KOPT-K1 (cell line): ENCODE measurements around the gene ZNF664.

ENCODE experiments used
- H3K27ac ChIP-seq: fragments of 200-600 bp; sonication (generic); 2 replicates; pipeline ENCODE4 v1.5.1; 2016; ENCODE audit warnings: antibody characterized with exemption, mild to moderate bottlenecking, low read depth, low read length; ENCODE audit not compliant: poor library complexity, severe bottlenecking
- H3K36me3 ChIP-seq: fragments of 200-600 bp; sonication (generic); 2 replicates; pipeline ENCODE4 v1.5.1; 2017; ENCODE audit warnings: antibody characterized with exemption, mild to moderate bottlenecking, low read length, moderate library complexity; ENCODE audit not compliant: insufficient read depth
- H3K9me3 ChIP-seq: fragments of 200-600 bp; sonication (generic); 2 replicates; pipeline ENCODE4 v1.5.1; 2017; ENCODE audit warnings: antibody characterized with exemption, low read length, mild to moderate bottlenecking; ENCODE audit not compliant: insufficient read depth, poor library complexity, severe bottlenecking

ZNF664 gene

DNA sequence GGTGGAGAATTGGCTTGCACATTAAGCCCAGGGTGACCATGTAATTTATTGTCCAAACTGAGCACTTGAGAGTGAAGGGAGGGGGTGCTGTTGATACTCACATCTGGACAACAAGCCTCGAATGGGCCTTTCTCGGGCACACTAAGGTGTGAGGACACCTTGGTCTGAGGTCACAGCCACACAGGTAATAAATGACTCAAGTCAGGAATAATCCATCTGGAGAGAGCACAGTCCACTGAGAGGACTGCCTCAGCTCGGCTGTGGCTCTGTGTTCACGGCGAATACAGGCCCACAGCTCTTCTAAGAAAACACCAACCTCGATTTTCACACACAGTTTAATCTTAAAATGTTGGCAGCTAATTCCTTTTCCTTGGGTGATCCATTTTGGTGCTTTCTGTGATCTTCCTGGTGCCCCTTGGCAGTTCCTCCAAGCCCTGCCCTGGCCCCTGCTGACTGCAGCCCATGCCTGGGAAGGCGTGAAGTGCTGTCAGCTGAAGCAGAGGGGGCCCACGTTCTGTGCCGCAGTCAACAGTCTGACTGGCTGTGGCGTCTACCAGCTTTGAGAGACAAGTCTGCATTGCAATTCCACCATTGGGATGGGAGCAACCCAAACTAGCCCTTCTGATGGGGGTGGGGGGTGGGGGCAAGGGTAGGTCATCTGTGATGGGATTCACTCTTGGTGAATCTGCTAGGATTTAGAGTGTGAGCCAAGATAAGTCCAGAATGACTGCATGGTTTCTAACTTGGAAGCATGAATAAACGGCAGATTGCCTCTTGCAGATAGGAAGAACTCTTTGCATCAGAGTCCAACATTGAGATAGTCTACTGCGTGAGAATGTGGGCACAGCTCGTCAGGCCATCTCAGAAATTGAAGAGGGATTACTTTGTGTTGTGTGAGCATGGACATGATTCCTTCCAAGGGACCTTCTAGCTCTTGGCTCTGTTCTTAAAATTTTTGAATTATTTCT lies 42.8 kb downstream of the ZNF664 start:
- H3K27ac ChIP-seq = no peak overlapping the region
- peaks cover 42% of the 10 kb centered on the region for H3K36me3 ChIP-seq
- H3K9me3 ChIP-seq = no peaks in the 10 kb centered on the region

DNA sequence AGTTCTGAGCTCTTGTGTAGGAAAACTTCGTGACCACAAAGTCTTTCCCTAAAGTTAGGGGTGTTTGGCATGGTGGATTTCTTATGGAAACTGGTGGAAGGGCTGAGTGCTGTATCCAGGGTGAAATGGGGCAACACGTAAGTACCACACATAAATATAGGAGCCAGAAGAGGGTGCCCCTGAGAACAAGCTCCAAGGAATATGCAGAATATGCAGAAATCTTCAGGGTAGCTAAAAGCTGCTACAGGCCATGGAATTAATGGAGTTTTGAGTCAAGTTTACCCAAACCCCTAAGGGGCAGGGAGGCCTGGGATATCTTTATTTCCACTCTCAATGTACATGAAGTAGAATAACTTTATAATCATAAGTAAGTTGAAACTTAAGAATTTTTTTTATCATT lies 44.0 kb downstream of the ZNF664 start:
- peaks cover 29% of the 10 kb centered on the region for H3K36me3 ChIP-seq
- H3K9me3 ChIP-seq = no peaks in the 10 kb centered on the region
- no peak overlapping the region for H3K27ac ChIP-seq

DNA sequence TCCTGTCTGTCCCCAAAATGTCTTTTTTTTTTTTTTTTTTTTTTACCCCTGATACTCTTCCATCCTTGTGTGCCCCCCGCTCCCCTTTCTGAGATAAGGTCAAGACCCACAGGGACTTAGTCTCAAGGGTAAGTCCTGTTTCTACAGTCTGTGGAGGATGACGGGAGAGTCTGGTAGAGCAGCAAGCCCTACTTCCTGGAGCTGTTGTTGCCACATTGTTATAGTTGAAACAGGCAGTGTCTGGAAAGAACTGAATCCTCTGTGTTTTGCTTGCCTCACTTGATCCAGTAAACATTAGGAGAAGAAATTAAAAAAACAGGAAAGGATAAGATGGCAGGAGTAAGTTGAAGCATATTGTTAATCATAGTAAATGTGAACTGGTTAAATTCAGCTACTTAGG lies 45.5 kb downstream of the ZNF664 start:
- peak overlapping the region; percentile 30 for H3K27ac ChIP-seq
- H3K9me3 ChIP-seq = no peaks in the 10 kb centered on the region
- peaks cover 14% of the 10 kb centered on the region for H3K36me3 ChIP-seq

DNA sequence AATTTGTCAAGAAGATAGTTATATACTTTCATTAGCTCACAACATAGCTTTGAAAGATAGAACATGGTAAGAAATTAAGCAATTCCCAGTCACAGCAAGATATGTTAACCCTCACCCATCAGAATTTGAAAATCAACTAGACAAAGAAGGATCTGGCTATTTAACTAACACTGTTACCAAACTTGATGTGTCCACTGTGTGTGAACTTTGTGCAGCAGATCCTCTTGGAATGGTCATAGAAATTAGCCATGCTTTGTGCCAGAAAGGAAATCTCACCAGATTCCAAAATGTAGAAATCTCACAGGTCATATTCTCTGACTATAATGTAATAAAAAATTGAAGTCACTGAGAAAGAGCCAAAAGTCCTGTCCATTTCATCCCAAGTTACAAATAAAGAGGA lies 46.1 kb downstream of the ZNF664 start:
- Histone ChIP-seq H3K9me3 (no peaks in the 10 kb centered on the region), H3K36me3 (peaks cover 9% of the 10 kb centered on the region), H3K27ac (peak overlapping the region; percentile 30)

DNA sequence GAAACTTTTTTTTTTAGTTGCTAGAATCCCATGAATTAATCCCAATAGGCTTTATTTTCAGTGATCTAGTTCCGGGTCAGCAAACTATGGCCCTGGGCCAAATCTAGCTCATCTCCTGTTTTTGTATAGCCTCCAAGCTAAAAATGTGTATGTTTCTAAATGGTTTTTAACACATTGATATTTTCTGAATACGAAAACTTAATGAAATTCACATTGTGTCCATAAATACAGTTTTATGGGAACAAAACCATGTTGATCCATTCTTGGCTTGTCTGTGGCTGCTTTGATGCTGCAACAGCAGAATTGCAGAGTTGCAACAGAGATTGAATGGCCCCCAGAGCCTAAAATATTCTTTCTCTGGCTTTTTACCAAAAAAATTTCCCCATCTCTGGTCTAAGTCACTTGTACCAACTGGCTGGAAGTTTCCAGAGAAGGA lies 47.5 kb downstream of the ZNF664 start:
- H3K9me3 ChIP-seq = no peaks in the 10 kb centered on the region
- no peaks in the 10 kb centered on the region; the same call in 1 of the 2 replicates for H3K36me3 ChIP-seq
- H3K27ac ChIP-seq = peak overlapping the region; percentile 55

DNA sequence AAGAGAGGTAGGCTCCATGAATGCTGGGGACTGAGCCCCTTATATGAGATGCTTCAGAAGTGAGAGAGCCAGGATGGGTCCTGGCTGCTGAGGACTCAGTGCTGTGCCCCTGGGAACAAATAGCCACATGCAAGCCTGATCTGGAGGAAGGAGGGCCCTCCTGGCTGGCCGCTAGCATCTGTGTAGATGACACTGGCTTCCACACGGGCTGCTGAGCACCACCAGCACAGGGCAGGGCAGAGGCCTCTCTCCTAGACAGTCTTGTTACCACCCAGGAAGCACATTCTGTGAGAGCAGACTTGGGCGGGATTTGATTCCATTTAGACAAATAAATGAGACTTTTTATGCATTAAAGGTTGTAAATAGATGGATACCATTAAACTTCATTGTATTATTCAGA lies 48.0 kb downstream of the ZNF664 start:
- Histone ChIP-seq H3K9me3 (no peaks in the 10 kb centered on the region), H3K27ac (peak overlapping the region; percentile 55)

DNA sequence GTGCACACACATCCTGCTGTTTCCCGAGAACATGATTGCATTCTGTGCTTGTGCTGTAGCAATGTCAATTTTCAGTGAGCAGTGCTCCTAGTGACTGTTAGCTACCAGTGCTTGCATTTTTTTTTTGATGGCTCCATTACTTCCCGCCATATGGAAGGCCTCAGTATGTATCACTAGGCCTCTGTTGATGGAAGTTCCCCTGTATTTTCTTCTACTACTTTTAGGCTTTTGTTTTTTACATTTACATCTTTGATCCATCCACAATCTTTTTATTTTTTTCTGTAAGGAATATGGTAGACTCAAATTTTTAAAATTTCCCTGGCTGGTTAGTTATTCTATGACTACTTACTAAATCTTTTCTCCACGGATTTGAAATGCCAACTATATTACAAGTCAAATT lies 49.1 kb downstream of the ZNF664 start:
- Histone ChIP-seq H3K36me3 (no peaks in the 10 kb centered on the region), H3K9me3 (no peaks in the 10 kb centered on the region), H3K27ac (no peak overlapping the region)

More for the DNA sequence above, 48.0 kb downstream of the ZNF664 start:
- no peaks in the 10 kb centered on the region for H3K36me3 ChIP-seq

DNA sequence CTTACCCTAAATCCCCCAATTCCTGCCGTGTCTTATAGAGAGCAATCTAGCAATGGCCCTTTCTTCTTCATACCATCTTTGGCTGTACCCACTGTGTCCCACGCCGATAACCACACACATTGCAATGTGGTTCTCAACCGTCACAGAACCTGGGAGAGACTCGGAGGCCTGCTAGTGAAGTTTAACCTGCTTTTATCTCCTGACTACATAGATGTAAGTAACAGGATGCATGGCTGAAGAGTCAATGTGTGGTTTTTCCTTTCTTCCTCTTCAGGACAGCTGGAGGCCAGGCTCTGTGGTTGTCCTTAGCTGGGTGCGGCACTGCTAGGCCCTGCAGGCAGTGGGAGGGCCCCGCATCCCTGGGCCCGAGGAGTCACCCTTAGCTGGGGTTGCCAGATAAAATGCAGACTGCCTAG lies 51.3 kb downstream of the ZNF664 start:
- Histone ChIP-seq H3K36me3 (no peaks in the 10 kb centered on the region), H3K27ac (peak overlapping the region; percentile 85), H3K9me3 (no peaks in the 10 kb centered on the region)

DNA sequence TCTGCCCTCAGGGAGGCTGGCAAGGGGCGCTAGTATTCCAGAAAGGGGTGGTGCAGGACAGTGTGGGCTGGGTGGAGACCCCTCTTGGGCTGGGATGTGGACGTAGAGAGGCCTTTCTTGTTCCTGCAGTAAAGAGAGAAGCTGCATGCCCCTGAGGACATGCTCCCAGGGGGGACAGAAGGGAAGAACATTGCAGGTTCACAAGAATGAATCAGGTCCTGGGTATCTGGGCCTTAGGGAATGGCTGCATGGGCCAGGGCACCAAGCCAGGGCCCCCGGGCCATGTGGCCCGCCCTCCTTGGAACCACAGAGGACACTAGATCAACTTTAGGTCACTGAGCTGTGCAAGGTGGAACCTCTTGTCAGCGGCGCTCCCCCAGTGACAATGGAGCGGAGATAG lies 51.8 kb downstream of the ZNF664 start:
- no peaks in the 10 kb centered on the region for H3K36me3 ChIP-seq
- peak overlapping the region; percentile 85 for H3K27ac ChIP-seq
- H3K9me3 ChIP-seq = no peaks in the 10 kb centered on the region

DNA sequence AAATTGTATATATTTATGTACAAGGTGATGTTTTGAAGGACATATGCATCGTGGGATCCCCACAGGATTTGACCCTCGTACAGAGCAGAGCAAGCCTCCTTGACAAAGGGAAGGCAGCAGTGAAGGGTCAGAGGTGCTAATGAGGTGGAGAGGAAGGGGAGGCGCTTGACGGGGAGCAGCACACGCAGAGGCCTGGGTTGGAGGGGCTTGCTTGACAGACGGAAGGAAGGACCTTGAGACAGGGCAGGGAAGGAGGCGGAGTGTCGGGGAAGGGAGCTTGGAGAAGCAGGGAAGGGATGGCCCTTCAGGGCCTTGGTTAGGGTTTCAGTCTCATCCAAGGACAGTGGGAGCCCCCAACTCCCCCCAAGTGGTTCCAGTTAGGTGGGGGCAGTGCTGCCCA lies 52.6 kb downstream of the ZNF664 start:
- no peaks in the 10 kb centered on the region for H3K36me3 ChIP-seq
- H3K9me3 ChIP-seq = no peaks in the 10 kb centered on the region
- H3K27ac ChIP-seq = peak overlapping the region; percentile 24

DNA sequence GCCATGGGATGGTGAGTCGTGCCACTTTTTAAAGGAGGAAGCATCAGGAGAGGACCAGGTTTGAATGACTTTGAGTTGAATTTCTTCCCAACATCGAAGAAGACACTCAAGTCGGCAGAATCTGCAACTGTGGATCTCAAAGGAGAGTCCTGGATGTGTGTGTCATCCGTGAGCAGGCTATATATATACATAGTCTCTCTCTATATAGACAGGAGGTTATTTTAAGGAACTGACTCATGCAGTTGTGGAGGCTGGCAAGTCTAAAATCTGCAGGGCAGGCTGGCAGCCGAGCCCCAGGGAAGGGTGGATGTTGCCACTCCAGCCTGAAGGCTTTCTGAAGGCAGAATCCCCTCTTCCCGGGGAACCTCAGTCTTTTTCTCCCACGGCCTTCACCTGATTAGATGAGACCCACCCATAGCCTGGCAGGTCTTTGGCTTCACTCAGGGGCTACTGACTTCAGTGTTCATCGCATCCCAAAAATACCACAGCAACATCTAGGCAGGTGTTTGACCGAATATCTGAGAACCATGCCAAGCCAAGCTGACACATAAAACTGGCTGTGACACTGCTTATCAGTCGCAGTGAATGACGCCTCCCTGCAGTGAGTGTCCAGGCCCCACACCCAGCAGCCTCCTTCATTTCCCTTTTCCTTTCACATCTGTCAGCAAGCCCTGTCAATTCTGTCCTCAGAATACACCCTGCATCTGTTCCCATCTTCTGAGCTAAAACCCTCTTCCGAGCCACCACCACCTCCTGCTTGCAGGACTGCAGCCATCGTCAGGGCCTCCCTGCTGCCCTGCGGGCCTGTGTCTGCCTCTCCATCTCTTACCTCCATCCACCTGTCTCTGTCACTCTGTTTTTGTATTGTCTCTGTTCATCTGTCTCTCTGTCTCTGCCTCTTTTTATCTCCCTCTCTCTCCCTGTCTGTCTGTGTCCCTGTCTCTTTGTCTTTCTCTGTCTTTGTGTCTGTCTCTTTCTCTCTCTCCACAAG lies 54.0 kb downstream of the ZNF664 start:
- no peak overlapping the region for H3K27ac ChIP-seq
- H3K9me3 ChIP-seq = no peaks in the 10 kb centered on the region
- H3K36me3 ChIP-seq = no peaks in the 10 kb centered on the region

DNA sequence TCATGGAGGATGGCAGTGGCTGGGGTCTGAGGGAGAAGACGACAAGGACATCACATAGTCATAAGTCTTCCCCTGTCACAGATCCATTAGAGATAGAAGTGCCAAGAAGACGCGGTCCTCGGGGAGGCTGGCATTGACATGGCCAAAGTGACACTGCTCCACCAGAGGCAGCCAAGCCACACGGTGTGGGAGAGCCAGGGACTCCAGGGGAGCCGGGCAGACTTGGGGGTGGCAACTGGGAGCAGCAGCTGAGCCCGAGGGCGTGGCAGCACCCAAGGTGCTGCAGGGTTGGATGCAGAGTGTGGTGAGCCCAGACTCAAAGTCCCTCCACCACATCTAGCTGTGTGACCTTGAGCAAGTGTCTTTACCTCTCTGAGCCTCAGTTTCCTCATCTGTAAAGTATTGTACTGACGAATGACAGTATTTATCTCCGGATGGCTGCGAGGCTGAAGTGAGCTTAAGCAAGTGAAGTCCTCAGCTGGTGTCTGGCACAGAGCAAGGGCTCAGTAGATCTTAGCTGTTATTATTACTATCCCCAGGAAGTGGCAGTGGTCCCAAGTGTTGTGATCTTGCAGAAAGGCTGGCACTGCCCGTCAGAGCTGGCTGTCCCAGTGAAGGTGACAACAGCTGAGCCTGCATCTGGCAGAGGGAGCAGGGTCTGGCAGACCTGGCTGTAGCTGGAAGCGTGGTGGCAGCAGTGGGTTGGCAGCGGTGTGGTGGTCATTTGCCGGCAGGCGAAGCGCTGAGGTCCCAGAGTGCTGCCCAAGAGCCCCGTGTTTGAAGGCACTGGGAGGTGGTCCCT lies 54.9 kb downstream of the ZNF664 start:
- Histone ChIP-seq H3K27ac (peak overlapping the region; percentile 18), H3K36me3 (no peaks in the 10 kb centered on the region), H3K9me3 (no peaks in the 10 kb centered on the region)

DNA sequence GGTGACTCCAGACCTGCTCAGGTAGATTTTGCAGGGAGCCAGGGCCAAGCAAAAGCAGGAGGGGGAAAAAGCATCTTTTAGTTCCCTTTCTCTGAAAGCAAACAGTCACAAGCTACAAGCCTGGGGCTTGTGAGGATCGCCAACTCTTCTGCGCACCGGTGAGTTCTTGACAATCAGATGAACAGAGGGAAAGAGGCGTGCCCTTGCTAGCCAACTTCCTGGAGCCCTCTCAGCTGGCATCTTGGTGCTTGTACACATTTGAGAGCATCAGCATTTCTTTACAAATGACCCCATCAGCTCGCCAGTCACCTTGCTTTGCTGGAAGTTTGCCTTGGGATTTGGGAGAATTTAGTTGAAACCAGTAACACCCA lies 55.5 kb downstream of the ZNF664 start:
- no peaks in the 10 kb centered on the region for H3K36me3 ChIP-seq
- no peaks in the 10 kb centered on the region for H3K9me3 ChIP-seq
- H3K27ac ChIP-seq = peak overlapping the region; percentile 18

DNA sequence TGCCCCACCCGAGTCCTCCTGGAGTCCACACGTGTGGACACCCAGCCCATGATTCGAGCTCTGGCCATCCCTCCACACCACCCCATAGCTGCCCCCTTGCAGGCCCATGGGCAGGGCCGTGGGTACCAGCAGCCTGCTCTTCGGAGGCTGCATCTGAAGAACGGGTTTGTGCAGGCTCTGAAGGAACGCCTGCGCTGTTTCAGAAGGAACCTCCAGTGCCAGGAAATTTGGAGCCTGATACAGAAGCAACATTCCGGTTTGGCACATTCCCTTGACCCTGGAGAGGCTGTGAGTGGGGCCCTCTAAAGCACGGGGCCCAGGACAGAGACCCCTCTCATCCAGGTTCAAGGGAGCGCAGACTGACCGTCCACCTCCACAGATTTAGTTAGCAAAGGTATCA lies 57.0 kb downstream of the ZNF664 start:
- Histone ChIP-seq H3K36me3 (no peaks in the 10 kb centered on the region), H3K9me3 (no peaks in the 10 kb centered on the region), H3K27ac (no peak overlapping the region)
